ENCODE measurements around the gene TBC1D22A. TPM values are rescaled to one million over a fixed set of nuclear protein-coding genes. Genes with fewer than 3 reads are reported as not detected.

TBC1D22A gene
- total RNA-seq, 2 donors from 2014 or later: 31.9 to 43.4 TPM

- H3K27ac Mint-ChIP-seq: no peak overlapping the region
- H3K4me3 Mint-ChIP-seq: no peak overlapping the region
- H3K36me3 Mint-ChIP-seq: no peaks in the 10 kb centered on the region
- no peaks in the 10 kb centered on the region for H3K27me3 Mint-ChIP-seq
- no peaks in the 10 kb centered on the region for H3K9me3 Mint-ChIP-seq
- DNase-seq (ENCODE audit: low spot score): no peak
- ATAC-seq: no peak
- H3K4me1 Mint-ChIP-seq (ENCODE audit: low read depth in 2 of 2): peaks cover 6 to 8% of the 10 kb centered on the region in 2 donors
Measured at GRCh38 chr22:47155912-47156311, 393.5 kb downstream of the TBC1D22A start.

DNA sequence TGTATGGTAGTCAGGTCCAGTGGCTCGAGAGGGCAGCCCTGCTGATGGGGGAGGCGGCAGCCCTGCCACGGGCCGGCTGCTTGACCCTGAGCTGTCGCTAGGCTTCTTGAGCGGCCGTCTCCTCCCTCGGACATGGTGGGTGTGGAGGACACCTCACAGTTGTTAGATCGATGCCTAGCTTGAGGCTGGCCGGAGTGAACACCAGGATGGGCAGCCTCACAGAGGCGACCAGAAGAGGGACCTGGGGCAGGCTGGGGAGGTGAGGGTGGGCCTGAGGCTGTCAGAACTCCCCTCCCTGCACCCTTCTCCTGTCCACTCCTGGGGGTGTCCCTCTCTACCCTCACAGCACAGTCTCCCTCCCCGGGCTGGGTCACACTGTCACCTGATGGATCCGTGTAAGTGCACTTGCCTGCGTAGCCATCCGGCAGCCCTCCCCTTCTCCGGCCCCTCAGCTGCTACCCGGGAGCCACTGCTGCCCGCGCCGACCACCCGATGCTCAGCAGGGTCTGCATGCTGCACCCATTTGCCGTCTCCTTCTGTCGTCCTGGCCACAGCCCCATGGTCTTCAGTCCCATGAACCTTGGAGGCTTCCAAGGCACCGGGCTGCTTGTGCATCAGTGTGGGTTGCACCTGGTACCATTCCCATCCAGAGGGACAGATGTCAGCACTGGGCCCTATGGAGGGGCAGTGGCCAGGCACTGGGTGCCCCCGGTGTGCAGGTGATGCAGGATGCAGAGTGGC is 394.1 kb downstream of the TBC1D22A start:
- no peaks in the 10 kb centered on the region for H3K27me3 Mint-ChIP-seq
- no peaks in the 10 kb centered on the region for H3K9me3 Mint-ChIP-seq
- no peak for DNase-seq (ENCODE audit: low spot score)
- H3K36me3 Mint-ChIP-seq: no peaks in the 10 kb centered on the region
- no peak for ATAC-seq
- no peak overlapping the region for H3K27ac Mint-ChIP-seq
- H3K4me1 Mint-ChIP-seq (ENCODE audit: low read depth in 2 of 2): peaks cover 6 to 8% of the 10 kb centered on the region in 2 donors
- H3K4me3 Mint-ChIP-seq: no peak overlapping the region

DNA sequence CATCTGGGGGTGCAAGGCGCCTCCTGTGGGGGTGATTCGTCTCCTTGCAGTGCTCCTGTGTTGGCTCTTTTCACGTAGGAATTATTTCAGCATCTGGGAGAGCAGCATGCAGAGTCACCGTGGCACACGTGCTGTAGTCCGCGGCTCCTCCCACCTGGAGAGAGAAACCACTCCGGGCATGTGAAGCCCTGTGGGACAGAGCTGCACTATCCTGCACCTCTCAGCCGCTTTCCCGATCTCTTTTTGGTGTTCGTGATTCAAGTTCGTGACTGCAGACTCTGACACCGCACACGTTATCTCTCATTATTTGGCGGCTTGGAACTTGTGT is 394.6 kb downstream of the TBC1D22A start:
- H3K4me3 Mint-ChIP-seq: no peak overlapping the region
- peaks cover 6% of the 10 kb centered on the region in 2 donors for H3K4me1 Mint-ChIP-seq (ENCODE audit: low read depth in 2 of 2)
- H3K9me3 Mint-ChIP-seq: no peaks in the 10 kb centered on the region
- no peak for DNase-seq (ENCODE audit: low spot score)
- H3K27ac Mint-ChIP-seq: no peak overlapping the region
- H3K36me3 Mint-ChIP-seq: no peaks in the 10 kb centered on the region
- ATAC-seq: no peak
- no peaks in the 10 kb centered on the region for H3K27me3 Mint-ChIP-seq

DNA sequence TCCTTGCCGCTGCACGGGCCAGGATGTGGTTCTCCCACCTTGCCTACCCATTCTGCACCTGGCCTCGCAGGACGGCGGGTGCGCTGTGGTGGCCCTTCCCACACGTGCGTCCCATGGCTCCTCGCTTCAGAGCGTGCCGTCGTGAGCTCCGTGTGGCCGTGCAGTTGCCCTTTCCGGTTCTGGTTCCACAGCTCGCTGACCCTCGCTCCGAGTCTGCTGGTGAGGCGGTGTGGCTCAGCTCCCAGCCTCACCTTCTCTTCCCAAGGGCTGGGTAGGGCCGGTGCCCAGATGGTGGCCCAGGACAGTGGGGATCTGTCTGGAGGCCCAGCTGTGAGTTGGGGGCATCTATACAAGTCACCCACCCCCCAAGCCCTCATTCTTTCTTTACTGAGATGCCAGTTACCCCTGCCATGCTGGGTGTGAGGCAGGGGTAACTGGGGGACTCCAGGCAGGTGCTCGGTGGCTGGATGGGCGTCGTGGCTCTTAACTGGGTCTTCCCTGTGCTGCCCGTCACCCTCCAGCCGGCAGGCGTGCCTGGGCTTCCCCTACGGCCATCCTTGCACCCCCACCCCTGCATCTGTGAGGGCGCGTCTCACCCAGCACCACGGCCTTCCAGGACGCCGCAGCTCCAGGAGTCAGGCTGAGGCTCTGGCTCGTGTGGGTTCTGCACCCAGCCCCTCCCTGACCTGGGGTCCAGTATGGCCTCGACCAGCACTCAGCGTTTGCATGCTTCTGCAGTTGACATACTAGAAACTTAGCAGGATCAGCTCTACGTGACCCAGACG is 395.2 kb downstream of the TBC1D22A start:
- Mint-ChIP-seq H3K27me3 (no peaks in the 10 kb centered on the region), H3K4me3 (no peak overlapping the region), H3K4me1 (ENCODE audit: low read depth in 2 of 2) (peaks cover under 1 to 6% of the 10 kb centered on the region in 2 donors), H3K36me3 (no peaks in the 10 kb centered on the region), H3K27ac (no peak overlapping the region), H3K9me3 (no peaks in the 10 kb centered on the region)
- DNase-seq (ENCODE audit: low spot score): no peak
- ATAC-seq: no peak

- no peaks in the 10 kb centered on the region for H3K27me3 Mint-ChIP-seq
- no peak overlapping the region for H3K4me3 Mint-ChIP-seq
- no peak for ATAC-seq
Measured at GRCh38 chr22:47158457-47158856, 396.0 kb downstream of the TBC1D22A start.

GRCh38 chr22:47159592-47159991 is 397.1 kb downstream of the TBC1D22A start:
- Mint-ChIP-seq H3K27ac (no peak overlapping the region), H3K9me3 (no peaks in the 10 kb centered on the region), H3K4me1 (ENCODE audit: low read depth in 2 of 2) (no peaks in the 10 kb centered on the region), H3K27me3 (no peaks in the 10 kb centered on the region), H3K4me3 (no peak overlapping the region), H3K36me3 (no peaks in the 10 kb centered on the region)
- no peak for ATAC-seq
- DNase-seq (ENCODE audit: low spot score): no peak

More at GRCh38 chr22:47158457-47158856, 396.0 kb downstream of the TBC1D22A start:
- Mint-ChIP-seq H3K4me1 (ENCODE audit: low read depth in 2 of 2) (peaks cover 0 to 2% of the 10 kb centered on the region in 2 donors), H3K36me3 (no peaks in the 10 kb centered on the region), H3K27ac (no peak overlapping the region), H3K9me3 (no peaks in the 10 kb centered on the region)
- DNase-seq (ENCODE audit: low spot score): no peak

GRCh38 chr22:47160141-47160541 is 397.7 kb downstream of the TBC1D22A start:
- Mint-ChIP-seq H3K9me3 (no peaks in the 10 kb centered on the region), H3K4me3 (no peak overlapping the region), H3K27me3 (no peaks in the 10 kb centered on the region), H3K27ac (no peak overlapping the region), H3K4me1 (ENCODE audit: low read depth in 2 of 2) (no peaks in the 10 kb centered on the region), H3K36me3 (no peaks in the 10 kb centered on the region)
- ATAC-seq: no peak
- DNase-seq (ENCODE audit: low spot score): no peak

DNA sequence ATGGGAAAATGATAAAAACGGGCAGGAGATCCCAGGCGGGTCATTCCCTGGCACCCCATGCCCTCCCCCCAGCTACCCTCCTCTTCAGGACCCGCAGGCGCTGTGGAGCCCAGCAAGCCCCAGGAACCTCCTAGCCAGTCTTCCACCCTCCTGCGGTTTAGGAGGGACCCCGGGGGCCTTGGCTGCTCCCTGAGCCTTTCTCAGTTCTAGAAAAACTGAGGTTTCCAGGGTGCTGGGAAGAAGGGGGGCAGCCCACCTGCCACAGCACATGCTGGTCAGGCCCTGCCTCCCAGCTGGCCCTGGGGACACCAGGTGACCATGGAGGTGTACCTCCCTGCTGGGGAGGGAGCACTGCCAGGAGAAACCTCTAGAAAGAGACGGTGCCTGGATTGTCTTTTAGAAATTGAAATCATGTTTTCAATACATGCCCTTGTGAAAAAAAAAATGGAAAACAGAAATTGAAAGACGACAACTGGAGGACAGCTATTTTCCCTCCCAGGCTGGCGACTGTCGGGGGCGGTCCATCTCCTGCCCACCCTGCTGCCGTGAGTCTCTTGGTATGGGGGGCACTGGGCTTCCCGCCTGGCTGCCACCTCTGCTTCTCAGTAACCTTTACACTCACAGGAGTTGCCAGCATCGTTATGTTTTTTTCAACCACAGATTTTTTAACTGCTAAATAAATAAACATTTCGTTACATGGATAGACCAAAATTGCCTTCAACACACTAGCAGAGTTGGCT is 398.5 kb downstream of the TBC1D22A start:
- Mint-ChIP-seq H3K4me3 (no peak overlapping the region), H3K27me3 (no peaks in the 10 kb centered on the region), H3K27ac (no peak overlapping the region), H3K36me3 (no peaks in the 10 kb centered on the region), H3K9me3 (no peaks in the 10 kb centered on the region), H3K4me1 (ENCODE audit: low read depth in 2 of 2) (peaks cover 0 to under 1% of the 10 kb centered on the region in 2 donors)
- peak; percentile 37 for DNase-seq (ENCODE audit: low spot score)
- ATAC-seq: no peak

DNA sequence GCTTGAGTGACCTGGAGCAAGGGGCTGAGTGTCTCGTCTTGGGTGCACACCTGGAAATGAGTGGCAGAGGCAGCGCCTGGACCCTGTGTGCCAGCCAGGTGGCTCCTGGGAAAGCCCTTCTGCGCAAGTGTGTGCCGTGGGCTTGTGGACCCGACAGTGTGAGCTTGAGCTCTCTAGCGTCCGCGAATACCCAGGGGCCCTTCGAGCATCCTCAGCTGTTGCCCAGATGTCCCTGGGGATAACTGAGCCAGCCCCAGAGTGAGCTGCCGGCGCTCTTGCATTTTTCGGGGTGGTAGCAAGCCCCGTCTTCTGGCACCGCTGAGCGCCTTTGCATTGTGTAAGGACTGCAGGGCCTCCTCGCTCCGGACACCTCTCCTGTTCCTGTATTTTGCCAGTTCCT is 399.2 kb downstream of the TBC1D22A start:
- DNase-seq (ENCODE audit: low spot score): peak; percentile 39
- H3K4me3 Mint-ChIP-seq: no peak overlapping the region
- H3K9me3 Mint-ChIP-seq: no peaks in the 10 kb centered on the region

GRCh38 chr22:47162865-47163264 is 400.4 kb downstream of the TBC1D22A start:
- peak; percentile 1 for DNase-seq (ENCODE audit: low spot score)
- H3K4me3 Mint-ChIP-seq: no peak overlapping the region
- no peak for ATAC-seq
- H3K36me3 Mint-ChIP-seq: no peaks in the 10 kb centered on the region
- H3K27me3 Mint-ChIP-seq: no peaks in the 10 kb centered on the region
- H3K27ac Mint-ChIP-seq: no peak overlapping the region
- no peaks in the 10 kb centered on the region for H3K9me3 Mint-ChIP-seq
- H3K4me1 Mint-ChIP-seq (ENCODE audit: low read depth in 2 of 2): peaks cover 0 to 2% of the 10 kb centered on the region in 2 donors

More for the DNA sequence above, 399.2 kb downstream of the TBC1D22A start:
- no peak for ATAC-seq
- Mint-ChIP-seq H3K27me3 (no peaks in the 10 kb centered on the region), H3K27ac (no peak overlapping the region), H3K4me1 (ENCODE audit: low read depth in 2 of 2) (peaks cover 0 to 2% of the 10 kb centered on the region in 2 donors), H3K36me3 (no peaks in the 10 kb centered on the region)

DNA sequence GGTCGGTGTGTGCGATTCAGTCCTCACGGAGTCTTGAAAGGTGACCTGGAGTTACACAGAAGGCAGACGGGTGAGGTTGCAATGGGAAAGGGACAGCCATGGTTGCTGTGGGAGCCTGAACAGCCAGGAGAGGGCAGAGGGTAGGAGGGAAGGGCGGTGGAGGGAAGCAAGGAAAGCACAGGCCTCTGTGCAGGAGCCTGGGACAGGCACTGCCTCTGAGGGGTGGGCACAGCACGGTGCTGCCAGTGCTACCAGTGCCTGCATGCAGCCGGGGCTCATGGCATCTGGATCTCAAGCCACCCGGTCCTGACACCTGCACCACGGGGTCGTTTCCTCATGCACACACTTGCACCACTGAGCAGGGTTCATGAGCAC is 401.0 kb downstream of the TBC1D22A start:
- Mint-ChIP-seq H3K9me3 (no peaks in the 10 kb centered on the region), H3K27me3 (no peaks in the 10 kb centered on the region), H3K4me3 (no peak overlapping the region), H3K36me3 (no peaks in the 10 kb centered on the region), H3K4me1 (ENCODE audit: low read depth in 2 of 2) (peaks cover 0 to 2% of the 10 kb centered on the region in 2 donors), H3K27ac (no peak overlapping the region)
- no peak for ATAC-seq
- peak; percentile 5 for DNase-seq (ENCODE audit: low spot score)

- no peaks in the 10 kb centered on the region for H3K9me3 Mint-ChIP-seq
- H3K4me3 Mint-ChIP-seq: no peak overlapping the region
- H3K36me3 Mint-ChIP-seq: no peaks in the 10 kb centered on the region
- no peak overlapping the region for H3K27ac Mint-ChIP-seq
- peak; percentile 41 for DNase-seq (ENCODE audit: low spot score)
- no peaks in the 10 kb centered on the region for H3K27me3 Mint-ChIP-seq
- peaks cover 0 to 2% of the 10 kb centered on the region in 2 donors for H3K4me1 Mint-ChIP-seq (ENCODE audit: low read depth in 2 of 2)
- no peak for ATAC-seq
Measured at GRCh38 chr22:47163856-47164513, 401.5 kb downstream of the TBC1D22A start.

GRCh38 chr22:47164514-47165337 is 402.3 kb downstream of the TBC1D22A start:
- peak; percentile 51 for DNase-seq (ENCODE audit: low spot score)
- no peak for ATAC-seq
- Mint-ChIP-seq H3K4me3 (no peak overlapping the region), H3K27me3 (no peaks in the 10 kb centered on the region), H3K36me3 (no peaks in the 10 kb centered on the region), H3K4me1 (ENCODE audit: low read depth in 2 of 2) (peaks cover 0 to 2% of the 10 kb centered on the region in 2 donors), H3K9me3 (no peaks in the 10 kb centered on the region), H3K27ac (no peak overlapping the region)
